ENCODE data around the gene ZBED4. TPM values are rescaled to one million over a fixed set of nuclear protein-coding genes. Genes with fewer than 3 reads are reported as not detected.
A peak's percentile ranks its signal among the peaks of the same experiment; 100 is the strongest.

ZBED4 gene
- total and polyA plus RNA-seq, 5 donors from 2014 or later = 6.1 to 17.1 (median 6.9) TPM

DNA sequence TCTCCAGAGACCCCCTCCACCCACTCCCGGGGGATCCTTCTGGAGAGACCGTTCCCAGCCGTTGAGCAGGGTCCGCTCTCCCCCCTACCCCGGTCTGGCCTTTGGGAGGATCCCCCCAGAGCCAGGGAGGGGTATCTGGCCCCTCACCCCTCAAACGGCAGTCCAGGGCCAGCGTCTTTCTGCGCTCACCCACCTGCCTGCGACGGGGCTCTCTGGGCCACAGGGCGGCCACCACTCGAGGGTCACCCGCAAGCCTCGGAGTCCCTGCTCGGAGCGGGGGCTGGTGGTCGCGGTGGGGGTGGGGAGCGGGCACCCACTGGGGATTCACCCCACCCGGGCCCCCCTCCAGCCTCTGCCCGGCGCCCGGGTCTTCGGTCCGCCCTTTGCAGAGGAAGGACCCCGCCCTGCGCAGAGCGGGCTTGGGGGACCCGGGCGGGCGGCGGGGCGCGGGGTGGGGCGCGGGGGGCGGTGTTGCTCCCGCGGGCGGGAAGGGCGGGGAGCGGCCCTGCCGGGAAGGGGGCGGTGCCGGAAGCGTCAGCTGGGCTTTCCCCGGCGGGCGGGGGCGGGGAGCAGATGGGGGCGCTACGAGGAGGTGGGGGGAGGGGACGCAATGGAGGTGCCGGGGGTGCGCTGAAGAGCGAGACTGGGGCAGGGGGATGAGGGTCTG is 81.4 kb downstream of the ZBED4 start:
- Histone ChIP-seq H3K27ac (ENCODE audit: insufficient read depth, low read length, poor library complexity, severe bottlenecking) (peak overlapping the region; percentile 96), H3K9me3 (ENCODE audit: control insufficient read depth in 2 of 2, low read length in 2 of 2) (no peaks in the 10 kb centered on the region), H3K36me3 (ENCODE audit: control insufficient read depth, insufficient read depth, low read length) (no peaks in the 10 kb centered on the region), H3K4me3 (ENCODE audit: low read depth, low read length) (no peak overlapping the region), H3K27me3 (ENCODE audit: control insufficient read depth, insufficient read depth, low read length) (no peaks in the 10 kb centered on the region), H3K4me1 (ENCODE audit: control insufficient read depth, insufficient read depth, low read length, poor library complexity, severe bottlenecking) (peaks cover 57% of the 10 kb centered on the region)
- ATAC-seq (ENCODE audit: low read depth in 2 of 2) = peak; percentile 25 to 39
- Mint-ChIP-seq H3K36me3 (no peaks in the 10 kb centered on the region), H3K27ac (peak overlapping the region in 1 of 3 donors; percentile 87), H3K9me3 (peaks cover 0 to 2% (median 0%) of the 10 kb centered on the region in 7 donors), H3K4me1 (peaks cover 5 to 53% (median 16%) of the 10 kb centered on the region in 4 donors), H3K4me3 (peak overlapping the region in 2 of 4 donors; percentile 56 to 67), H3K27me3 (no peaks in the 10 kb centered on the region)
- peak; percentile 73 to 88 (median 77) for DNase-seq

- peak overlapping the region; percentile 96 for H3K27ac ChIP-seq (ENCODE audit: insufficient read depth, low read length, poor library complexity, severe bottlenecking)
- H3K4me1 ChIP-seq (ENCODE audit: control insufficient read depth, insufficient read depth, low read length, poor library complexity, severe bottlenecking) = peaks cover 51% of the 10 kb centered on the region
- H3K4me3 Mint-ChIP-seq = peak overlapping the region in 3 of 4 donors; percentile 32 to 72 (median 68)
- peaks cover 0 to 2% (median 0%) of the 10 kb centered on the region in 7 donors for H3K9me3 Mint-ChIP-seq
- peaks cover 5 to 48% (median 14%) of the 10 kb centered on the region in 4 donors for H3K4me1 Mint-ChIP-seq
- H3K27ac Mint-ChIP-seq = no peak overlapping the region
- H3K4me3 ChIP-seq (ENCODE audit: low read depth, low read length) = no peak overlapping the region
- no peaks in the 10 kb centered on the region for H3K9me3 ChIP-seq (ENCODE audit: control insufficient read depth in 2 of 2, low read length in 2 of 2)
- H3K36me3 Mint-ChIP-seq = no peaks in the 10 kb centered on the region
- no peaks in the 10 kb centered on the region for H3K27me3 ChIP-seq (ENCODE audit: control insufficient read depth, insufficient read depth, low read length)
- DNase-seq (peak in 2 of 3 donors; percentile 35 to 50), ATAC-seq (ENCODE audit: low read depth in 2 of 2) (no peak)
- H3K36me3 ChIP-seq (ENCODE audit: control insufficient read depth, insufficient read depth, low read length) = no peaks in the 10 kb centered on the region
- no peaks in the 10 kb centered on the region for H3K27me3 Mint-ChIP-seq
Observed at GRCh38 chr22:49935561-49935960, 81.9 kb downstream of the ZBED4 start.

- H3K4me1 ChIP-seq (ENCODE audit: control insufficient read depth, insufficient read depth, low read length, poor library complexity, severe bottlenecking) = peaks cover 44% of the 10 kb centered on the region
- peak overlapping the region; percentile 60 to 91 (median 90) for H3K27ac Mint-ChIP-seq
Observed at GRCh38 chr22:49936018-49936972, 82.7 kb downstream of the ZBED4 start.

DNA sequence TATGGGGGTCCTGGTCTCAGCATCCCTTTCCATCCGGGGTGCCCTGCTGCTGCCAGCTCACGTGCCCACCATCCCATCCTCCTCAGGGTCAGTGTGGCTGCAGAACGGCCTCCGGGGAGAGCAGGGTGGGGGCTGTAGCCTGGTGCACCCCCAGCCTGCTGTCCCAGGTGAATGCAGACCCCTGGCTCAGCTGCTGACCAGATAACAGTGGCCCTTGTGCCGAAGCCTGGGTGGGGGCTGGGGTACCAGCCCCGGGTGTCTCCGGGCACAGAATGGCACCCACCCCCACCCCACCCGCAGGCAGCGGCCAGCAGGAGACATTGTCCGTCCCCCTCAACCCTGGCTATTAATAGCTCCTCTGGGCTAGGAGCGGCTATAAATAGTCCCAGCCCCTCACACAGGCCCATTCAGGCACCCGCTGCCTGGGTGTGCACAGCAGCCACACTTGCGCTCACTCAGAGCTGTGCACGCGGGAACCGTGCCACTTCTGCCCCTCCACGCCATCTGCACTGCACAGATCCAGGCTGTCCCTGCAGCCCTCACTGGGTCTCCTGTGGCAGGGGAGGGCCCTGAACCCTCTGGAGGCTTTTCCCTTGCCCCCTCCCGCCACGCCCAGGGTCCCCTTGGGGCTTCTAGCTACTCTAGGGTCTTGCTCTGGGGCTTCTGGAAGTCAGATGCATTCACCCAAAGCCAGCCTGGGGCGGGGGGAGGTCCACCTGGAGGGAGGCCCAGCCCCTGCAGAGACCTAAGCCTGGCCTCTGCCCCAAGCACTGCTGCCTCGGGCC is 83.5 kb downstream of the ZBED4 start:
- Histone ChIP-seq H3K36me3 (ENCODE audit: control insufficient read depth, insufficient read depth, low read length) (no peaks in the 10 kb centered on the region), H3K4me1 (ENCODE audit: control insufficient read depth, insufficient read depth, low read length, poor library complexity, severe bottlenecking) (peaks cover 37% of the 10 kb centered on the region), H3K9me3 (ENCODE audit: control insufficient read depth in 2 of 2, low read length in 2 of 2) (no peaks in the 10 kb centered on the region), H3K4me3 (ENCODE audit: low read depth, low read length) (no peak overlapping the region), H3K27me3 (ENCODE audit: control insufficient read depth, insufficient read depth, low read length) (no peaks in the 10 kb centered on the region), H3K27ac (ENCODE audit: insufficient read depth, low read length, poor library complexity, severe bottlenecking) (peak overlapping the region; percentile 96)
- H3K9me3 Mint-ChIP-seq = peaks cover 0 to 2% (median 0%) of the 10 kb centered on the region in 7 donors
- no peaks in the 10 kb centered on the region for H3K36me3 Mint-ChIP-seq
- no peaks in the 10 kb centered on the region for H3K27me3 Mint-ChIP-seq
- peaks cover 0 to 37% (median 12%) of the 10 kb centered on the region in 4 donors for H3K4me1 Mint-ChIP-seq
- peak overlapping the region; percentile 68 to 75 (median 71) for H3K4me3 Mint-ChIP-seq
- peak overlapping the region; percentile 48 to 91 (median 60) for H3K27ac Mint-ChIP-seq
- ATAC-seq (ENCODE audit: low read depth in 2 of 2) (no peak), DNase-seq (no peak)

More at GRCh38 chr22:49936018-49936972, 82.7 kb downstream of the ZBED4 start:
- DNase-seq (peak; percentile 85 to 93 (median 88)), ATAC-seq (ENCODE audit: low read depth in 2 of 2) (peak; percentile 72 to 73)
- Mint-ChIP-seq H3K9me3 (peaks cover 0 to 2% (median 0%) of the 10 kb centered on the region in 7 donors), H3K4me1 (peaks cover 0 to 43% (median 15%) of the 10 kb centered on the region in 4 donors), H3K27me3 (no peaks in the 10 kb centered on the region), H3K4me3 (peak overlapping the region; percentile 68 to 75 (median 71)), H3K36me3 (no peaks in the 10 kb centered on the region)
- no peaks in the 10 kb centered on the region for H3K9me3 ChIP-seq (ENCODE audit: control insufficient read depth in 2 of 2, low read length in 2 of 2)
- H3K36me3 ChIP-seq (ENCODE audit: control insufficient read depth, insufficient read depth, low read length) = no peaks in the 10 kb centered on the region
- peak overlapping the region; percentile 96 for H3K27ac ChIP-seq (ENCODE audit: insufficient read depth, low read length, poor library complexity, severe bottlenecking)
- no peak overlapping the region for H3K4me3 ChIP-seq (ENCODE audit: low read depth, low read length)
- no peaks in the 10 kb centered on the region for H3K27me3 ChIP-seq (ENCODE audit: control insufficient read depth, insufficient read depth, low read length)

DNA sequence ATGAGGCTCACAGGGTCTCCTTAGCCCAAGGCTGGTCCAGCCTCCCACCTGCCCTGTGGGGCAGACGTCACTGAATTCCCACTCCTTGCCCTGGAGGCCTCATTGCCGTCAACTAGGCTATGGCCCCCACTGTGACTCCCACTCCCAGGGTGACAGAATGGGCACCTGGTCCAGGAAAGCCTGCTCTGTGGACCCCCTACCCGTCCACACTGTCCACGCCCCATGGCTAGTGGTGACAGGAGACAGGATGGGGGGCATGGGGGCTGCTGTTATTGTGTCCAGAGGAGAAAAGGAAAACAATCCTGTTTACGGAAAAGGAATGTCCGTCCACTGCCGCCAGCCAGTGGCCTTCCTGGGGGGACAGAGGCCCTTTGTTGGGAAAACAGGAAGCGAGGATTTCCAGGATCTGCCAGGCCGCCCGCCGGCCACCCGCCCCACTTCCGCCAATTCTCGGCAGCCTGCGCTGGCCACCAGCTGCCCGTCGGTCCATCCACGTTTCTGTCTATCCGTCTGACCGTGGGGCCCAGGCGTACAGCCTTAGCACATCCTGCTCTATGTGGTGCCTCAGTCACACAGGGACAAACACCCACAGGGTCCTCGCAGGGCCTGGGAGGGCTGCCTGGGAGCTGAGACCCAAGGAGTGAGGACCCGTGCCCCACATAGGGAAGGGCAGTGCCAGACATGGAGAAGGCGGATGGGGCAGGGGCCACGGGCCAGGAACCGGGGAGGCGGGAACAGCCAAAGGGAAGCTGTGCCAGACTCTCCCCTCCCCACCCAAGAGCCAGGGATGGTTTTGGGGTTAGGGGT is 84.3 kb downstream of the ZBED4 start:
- no peaks in the 10 kb centered on the region for H3K27me3 ChIP-seq (ENCODE audit: control insufficient read depth, insufficient read depth, low read length)
- H3K9me3 ChIP-seq (ENCODE audit: control insufficient read depth in 2 of 2, low read length in 2 of 2) = no peaks in the 10 kb centered on the region
- no peaks in the 10 kb centered on the region for H3K36me3 ChIP-seq (ENCODE audit: control insufficient read depth, insufficient read depth, low read length)
- DNase-seq (no peak), ATAC-seq (ENCODE audit: low read depth in 2 of 2) (no peak)
- Mint-ChIP-seq H3K36me3 (no peaks in the 10 kb centered on the region), H3K4me3 (peak overlapping the region in 1 of 4 donors; percentile 44), H3K4me1 (peaks cover 0 to 29% (median 9%) of the 10 kb centered on the region in 4 donors), H3K9me3 (peaks cover 0 to 2% (median 0%) of the 10 kb centered on the region in 7 donors), H3K27ac (peak overlapping the region in 1 of 3 donors; percentile 20), H3K27me3 (no peaks in the 10 kb centered on the region)
- H3K4me3 ChIP-seq (ENCODE audit: low read depth, low read length) = no peak overlapping the region
- peaks cover 36% of the 10 kb centered on the region for H3K4me1 ChIP-seq (ENCODE audit: control insufficient read depth, insufficient read depth, low read length, poor library complexity, severe bottlenecking)
- H3K27ac ChIP-seq (ENCODE audit: insufficient read depth, low read length, poor library complexity, severe bottlenecking) = peak overlapping the region; percentile 96

DNA sequence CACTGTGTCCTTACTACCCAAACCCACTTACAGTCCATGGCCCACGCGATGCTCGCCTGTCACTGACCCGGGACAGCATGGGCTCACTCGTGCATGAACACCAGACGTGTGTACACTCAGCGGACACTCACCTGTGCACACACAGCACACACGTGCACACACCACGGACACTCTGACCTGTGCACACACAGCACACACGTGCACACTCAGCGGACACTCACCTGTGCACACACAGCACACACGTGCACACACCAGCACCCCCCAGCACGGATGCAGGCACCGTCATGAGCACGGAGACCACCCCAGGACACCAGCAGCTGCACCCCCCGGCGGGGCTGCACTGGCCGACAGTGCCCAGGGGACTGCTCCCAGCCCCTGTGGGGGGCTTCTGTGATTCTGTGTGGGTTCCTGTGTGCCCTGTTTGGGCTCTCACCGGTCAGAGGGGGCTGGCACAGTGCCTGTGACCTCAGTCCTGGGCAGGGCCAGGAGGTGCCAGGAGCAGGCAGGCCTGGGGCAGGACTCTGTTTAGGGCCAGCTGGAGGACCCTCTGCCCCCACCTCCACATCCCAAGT is 85.0 kb downstream of the ZBED4 start:
- no peaks in the 10 kb centered on the region for H3K27me3 ChIP-seq (ENCODE audit: control insufficient read depth, insufficient read depth, low read length)
- H3K9me3 ChIP-seq (ENCODE audit: control insufficient read depth in 2 of 2, low read length in 2 of 2) = no peaks in the 10 kb centered on the region
- Mint-ChIP-seq H3K9me3 (peaks cover 0 to 2% (median 0%) of the 10 kb centered on the region in 7 donors), H3K27me3 (no peaks in the 10 kb centered on the region), H3K4me1 (peaks cover 0 to 23% (median 4%) of the 10 kb centered on the region in 4 donors), H3K27ac (peak overlapping the region in 1 of 3 donors; percentile 73), H3K4me3 (no peak overlapping the region), H3K36me3 (no peaks in the 10 kb centered on the region)
- DNase-seq (no peak), ATAC-seq (ENCODE audit: low read depth in 2 of 2) (no peak)
- peaks cover 30% of the 10 kb centered on the region for H3K4me1 ChIP-seq (ENCODE audit: control insufficient read depth, insufficient read depth, low read length, poor library complexity, severe bottlenecking)
- H3K36me3 ChIP-seq (ENCODE audit: control insufficient read depth, insufficient read depth, low read length) = no peaks in the 10 kb centered on the region
- H3K4me3 ChIP-seq (ENCODE audit: low read depth, low read length) = no peak overlapping the region
- no peak overlapping the region for H3K27ac ChIP-seq (ENCODE audit: insufficient read depth, low read length, poor library complexity, severe bottlenecking)

Measured in CD4-positive, CD25-positive, alpha-beta regulatory T cell (primary cell).